HEK293 (cell line): Measurements from ENCODE around the gene GHRHR.

Experiments used
- CTCF ChIA-PET: fragments of 350-600 bp; formaldehyde crosslinking; extraction: SDS; loops from one replicate; lab custom pipeline; 2021; ENCODE audit warnings: antibody characterized with exemption; lab: Yijun Ruan, JAX
- POLR2A ChIA-PET: fragments of 300-600 bp; formaldehyde crosslinking; extraction: SDS; loops from one replicate; lab custom pipeline; 2020; ENCODE audit warnings: antibody characterized with exemption, inconsistent platforms; lab: Yijun Ruan, JAX
- H3K27ac ChIP-seq: fragments of 200-500 bp; sonication (Bioruptor generic); 2 replicates; pipeline ENCODE4 v1.5.1; 2014; ENCODE audit warnings: low read depth, low read length, control low read depth, inconsistent platforms; ENCODE audit errors: extremely low read depth
- H3K36me3 ChIP-seq, 2 experiments: fragments of 200-500 bp in 1 of 2; sonication (Bioruptor generic) in 1 of 2; 1 replicate in 1 of 2; 2 replicates in 1 of 2; pipeline ENCODE4 v1.5.1; 2014 to 2017; ENCODE audit warnings: inconsistent platforms in 2 of 2, low read length in 2 of 2; ENCODE audit not compliant: control insufficient read depth in 2 of 2, insufficient read depth in 1 of 2
- H3K4me1 ChIP-seq: fragments of 200-500 bp; sonication (Bioruptor generic); 2 replicates; pipeline ENCODE4 v1.5.1; 2014; ENCODE audit warnings: mild to moderate bottlenecking, low read length, inconsistent platforms; ENCODE audit not compliant: control insufficient read depth, insufficient read depth
- H3K4me3 ChIP-seq: 2 replicates; pipeline ENCODE4 v1.5.1; 2011; ENCODE audit warnings: low read depth, mild to moderate bottlenecking, control low read depth, low read length, moderate library complexity
- H3K9me3 ChIP-seq: fragments of 200-500 bp; sonication (Bioruptor generic); 2 replicates; pipeline ENCODE4 v1.5.1; 2014; ENCODE audit warnings: low read depth, low read length, inconsistent platforms; ENCODE audit not compliant: control insufficient read depth, insufficient read depth
- KLF16 ChIP-seq: fragments of 450-650 bp; formaldehyde crosslinking; IDR thresholded peaks from 2 replicates; pipeline ENCODE4 v1.5.1; 2017; ENCODE audit warnings: missing biosample characterization, missing genetic modification characterization
- MEIS1 ChIP-seq: sonication (generic); formaldehyde crosslinking; IDR thresholded peaks from 2 replicates; pipeline ENCODE4 v1.8.1; 2022; ENCODE audit warnings: missing genetic modification reagents, mild to moderate bottlenecking, borderline replicate concordance
- SALL2 ChIP-seq: fragments of 450-650 bp; formaldehyde crosslinking; IDR thresholded peaks from 2 replicates; pipeline ENCODE4 v1.5.0; 2017; ENCODE audit warnings: missing biosample characterization, mild to moderate bottlenecking, missing genetic modification characterization, borderline replicate concordance
- WT1 ChIP-seq: fragments of 450-650 bp; formaldehyde crosslinking; IDR thresholded peaks from 2 replicates; pipeline ENCODE4 v1.5.1; 2016; ENCODE audit warnings: missing biosample characterization, missing genetic modification characterization
- ZBTB1 ChIP-seq: fragments of 450-650 bp; formaldehyde crosslinking; IDR thresholded peaks from 2 replicates; pipeline ENCODE4 v1.5.1; 2016; ENCODE audit warnings: missing biosample characterization, missing genetic modification characterization
- ZBTB17 ChIP-seq: fragments of 450-650 bp; formaldehyde crosslinking; IDR thresholded peaks from 2 replicates; pipeline ENCODE4 v1.5.1; 2016; ENCODE audit warnings: missing biosample characterization, missing genetic modification characterization
- ZNF16 ChIP-seq: fragments of 450-650 bp; formaldehyde crosslinking; IDR thresholded peaks from 2 replicates; pipeline ENCODE4 v1.5.1; 2016; ENCODE audit warnings: low read depth, missing biosample characterization, missing genetic modification characterization
- ZNF169 ChIP-seq: fragments of 450-650 bp; formaldehyde crosslinking; IDR thresholded peaks from 2 replicates; pipeline ENCODE4 v1.5.1; 2016; ENCODE audit warnings: missing biosample characterization, missing genetic modification characterization
- ZNF19 ChIP-seq: fragments of 450-650 bp; formaldehyde crosslinking; IDR thresholded peaks from 2 replicates; pipeline ENCODE4; 2016; ENCODE audit warnings: missing biosample characterization, missing genetic modification characterization, low read depth
- ZNF214 ChIP-seq: fragments of 450-650 bp; formaldehyde crosslinking; IDR thresholded peaks from 2 replicates; pipeline ENCODE4 v1.5.1; 2017; ENCODE audit warnings: missing biosample characterization, mild to moderate bottlenecking, missing genetic modification characterization, borderline replicate concordance
- ZNF223 ChIP-seq: fragments of 450-650 bp; formaldehyde crosslinking; IDR thresholded peaks from 2 replicates; pipeline ENCODE4 v1.5.1; 2016; ENCODE audit warnings: missing biosample characterization, missing genetic modification characterization
- ZNF311 ChIP-seq: fragments of 450-650 bp; formaldehyde crosslinking; IDR thresholded peaks from 2 replicates; pipeline ENCODE4 v1.5.1; 2017; ENCODE audit warnings: missing biosample characterization, missing genetic modification characterization, borderline replicate concordance
- ZNF324 ChIP-seq: fragments of 450-650 bp; formaldehyde crosslinking; IDR thresholded peaks from 2 replicates; pipeline ENCODE4 v1.5.1; 2016; ENCODE audit warnings: missing biosample characterization, missing genetic modification characterization
- ZNF558 ChIP-seq: fragments of 450-650 bp; formaldehyde crosslinking; IDR thresholded peaks from 2 replicates; pipeline ENCODE4 v1.5.1; 2016; ENCODE audit warnings: missing biosample characterization, missing genetic modification characterization
- ZSCAN23 ChIP-seq: fragments of 450-650 bp; formaldehyde crosslinking; IDR thresholded peaks from 2 replicates; pipeline ENCODE4 v1.5.1; 2016; ENCODE audit warnings: missing biosample characterization, missing genetic modification characterization
- TF ChIP-seq, protein P1 (sequence below): fragments of 450-650 bp; formaldehyde crosslinking; IDR thresholded peaks from 2 replicates; pipeline ENCODE4 v1.5.1; 2016; ENCODE audit warnings: missing biosample characterization, missing genetic modification characterization
- TF ChIP-seq, protein P2 (sequence below): fragments of 450-650 bp; formaldehyde crosslinking; IDR thresholded peaks from 2 replicates; pipeline ENCODE4 v1.5.1; 2016; ENCODE audit warnings: missing biosample characterization, missing genetic modification characterization, borderline replicate concordance
- TF ChIP-seq, protein P3 (sequence below): fragments of 450-650 bp; formaldehyde crosslinking; IDR thresholded peaks from 2 replicates; pipeline ENCODE4 v1.5.1; 2016; ENCODE audit warnings: missing biosample characterization, missing genetic modification characterization
- TF ChIP-seq, protein P4 (sequence below): sonication (generic); formaldehyde crosslinking; IDR thresholded peaks from 2 replicates; pipeline ENCODE4 v1.8.1; 2022; ENCODE audit warnings: mild to moderate bottlenecking, moderate library complexity, missing genetic modification reagents
- TF ChIP-seq, protein P5 (sequence below): fragments of 450-650 bp; formaldehyde crosslinking; IDR thresholded peaks from 2 replicates; pipeline ENCODE4 v1.5.1; 2017; ENCODE audit warnings: missing biosample characterization, missing genetic modification characterization

The GHRHR gene

DNA sequence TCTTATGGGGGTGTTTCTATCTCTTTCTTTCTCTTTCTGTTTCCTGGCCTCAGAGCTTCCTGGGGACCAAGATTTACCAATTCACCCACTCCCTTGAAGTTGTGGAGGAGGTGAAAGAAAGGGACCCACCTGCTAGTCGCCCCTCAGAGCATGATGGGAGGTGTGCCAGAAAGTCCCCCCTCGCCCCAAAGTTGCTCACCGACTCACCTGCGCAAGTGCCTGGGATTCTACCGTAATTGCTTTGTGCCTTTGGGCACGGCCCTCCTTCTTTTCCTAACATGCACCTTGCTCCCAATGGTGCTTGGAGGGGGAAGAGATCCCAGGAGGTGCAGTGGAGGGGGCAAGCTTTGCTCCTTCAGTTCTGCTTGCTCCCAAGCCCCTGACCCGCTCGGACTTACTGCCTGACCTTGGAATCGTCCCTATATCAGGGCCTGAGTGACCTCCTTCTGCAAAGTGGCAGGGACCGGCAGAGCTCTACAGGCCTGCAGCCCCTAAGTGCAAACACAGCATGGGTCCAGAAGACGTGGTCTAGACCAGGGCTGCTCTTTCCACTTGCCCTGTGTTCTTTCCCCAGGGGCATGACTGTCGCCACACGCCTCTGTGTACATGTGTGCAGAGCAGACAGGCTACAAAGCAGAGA, 39.9 kb upstream of the GHRHR start:
- ChIA-PET CTCF (interaction anchor here (0.5 to 1.1 kb wide), 2 partner anchors 15 to 41 kb away, joined by 3 to 4 read pairs; no protein-coding TSS in a partner anchor), POLR2A (no interaction called here)
- Histone ChIP-seq H3K9me3 (no peaks in the 10 kb centered on the region), H3K36me3 (no peaks in the 10 kb centered on the region), H3K4me1 (no peaks in the 10 kb centered on the region), H3K4me3 (no peak overlapping the region), H3K27ac (no peak overlapping the region)
- TF ChIP-seq, protein P1, sequence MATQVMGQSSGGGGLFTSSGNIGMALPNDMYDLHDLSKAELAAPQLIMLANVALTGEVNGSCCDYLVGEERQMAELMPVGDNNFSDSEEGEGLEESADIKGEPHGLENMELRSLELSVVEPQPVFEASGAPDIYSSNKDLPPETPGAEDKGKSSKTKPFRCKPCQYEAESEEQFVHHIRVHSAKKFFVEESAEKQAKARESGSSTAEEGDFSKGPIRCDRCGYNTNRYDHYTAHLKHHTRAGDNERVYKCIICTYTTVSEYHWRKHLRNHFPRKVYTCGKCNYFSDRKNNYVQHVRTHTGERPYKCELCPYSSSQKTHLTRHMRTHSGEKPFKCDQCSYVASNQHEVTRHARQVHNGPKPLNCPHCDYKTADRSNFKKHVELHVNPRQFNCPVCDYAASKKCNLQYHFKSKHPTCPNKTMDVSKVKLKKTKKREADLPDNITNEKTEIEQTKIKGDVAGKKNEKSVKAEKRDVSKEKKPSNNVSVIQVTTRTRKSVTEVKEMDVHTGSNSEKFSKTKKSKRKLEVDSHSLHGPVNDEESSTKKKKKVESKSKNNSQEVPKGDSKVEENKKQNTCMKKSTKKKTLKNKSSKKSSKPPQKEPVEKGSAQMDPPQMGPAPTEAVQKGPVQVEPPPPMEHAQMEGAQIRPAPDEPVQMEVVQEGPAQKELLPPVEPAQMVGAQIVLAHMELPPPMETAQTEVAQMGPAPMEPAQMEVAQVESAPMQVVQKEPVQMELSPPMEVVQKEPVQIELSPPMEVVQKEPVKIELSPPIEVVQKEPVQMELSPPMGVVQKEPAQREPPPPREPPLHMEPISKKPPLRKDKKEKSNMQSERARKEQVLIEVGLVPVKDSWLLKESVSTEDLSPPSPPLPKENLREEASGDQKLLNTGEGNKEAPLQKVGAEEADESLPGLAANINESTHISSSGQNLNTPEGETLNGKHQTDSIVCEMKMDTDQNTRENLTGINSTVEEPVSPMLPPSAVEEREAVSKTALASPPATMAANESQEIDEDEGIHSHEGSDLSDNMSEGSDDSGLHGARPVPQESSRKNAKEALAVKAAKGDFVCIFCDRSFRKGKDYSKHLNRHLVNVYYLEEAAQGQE, result no peak
- TF ChIP-seq ZBTB17 (tag by site-specific recombination) (no peak), ZSCAN23 (tag by site-specific recombination) (no peak), ZBTB1 (tag by site-specific recombination) (no peak), MEIS1 (CRISPR knock-in tag) (no peak), ZNF19 (no peak)
- TF ChIP-seq, protein P2, sequence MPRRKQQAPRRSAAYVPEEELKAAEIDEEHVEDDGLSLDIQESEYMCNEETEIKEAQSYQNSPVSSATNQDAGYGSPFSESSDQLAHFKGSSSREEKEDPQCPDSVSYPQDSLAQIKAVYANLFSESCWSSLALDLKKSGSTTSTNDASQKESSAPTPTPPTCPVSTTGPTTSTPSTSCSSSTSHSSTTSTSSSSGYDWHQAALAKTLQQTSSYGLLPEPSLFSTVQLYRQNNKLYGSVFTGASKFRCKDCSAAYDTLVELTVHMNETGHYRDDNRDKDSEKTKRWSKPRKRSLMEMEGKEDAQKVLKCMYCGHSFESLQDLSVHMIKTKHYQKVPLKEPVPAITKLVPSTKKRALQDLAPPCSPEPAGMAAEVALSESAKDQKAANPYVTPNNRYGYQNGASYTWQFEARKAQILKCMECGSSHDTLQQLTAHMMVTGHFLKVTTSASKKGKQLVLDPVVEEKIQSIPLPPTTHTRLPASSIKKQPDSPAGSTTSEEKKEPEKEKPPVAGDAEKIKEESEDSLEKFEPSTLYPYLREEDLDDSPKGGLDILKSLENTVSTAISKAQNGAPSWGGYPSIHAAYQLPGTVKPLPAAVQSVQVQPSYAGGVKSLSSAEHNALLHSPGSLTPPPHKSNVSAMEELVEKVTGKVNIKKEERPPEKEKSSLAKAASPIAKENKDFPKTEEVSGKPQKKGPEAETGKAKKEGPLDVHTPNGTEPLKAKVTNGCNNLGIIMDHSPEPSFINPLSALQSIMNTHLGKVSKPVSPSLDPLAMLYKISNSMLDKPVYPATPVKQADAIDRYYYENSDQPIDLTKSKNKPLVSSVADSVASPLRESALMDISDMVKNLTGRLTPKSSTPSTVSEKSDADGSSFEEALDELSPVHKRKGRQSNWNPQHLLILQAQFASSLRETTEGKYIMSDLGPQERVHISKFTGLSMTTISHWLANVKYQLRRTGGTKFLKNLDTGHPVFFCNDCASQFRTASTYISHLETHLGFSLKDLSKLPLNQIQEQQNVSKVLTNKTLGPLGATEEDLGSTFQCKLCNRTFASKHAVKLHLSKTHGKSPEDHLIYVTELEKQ (tag by site-specific recombination), result no peak
- TF ChIP-seq, protein P3, sequence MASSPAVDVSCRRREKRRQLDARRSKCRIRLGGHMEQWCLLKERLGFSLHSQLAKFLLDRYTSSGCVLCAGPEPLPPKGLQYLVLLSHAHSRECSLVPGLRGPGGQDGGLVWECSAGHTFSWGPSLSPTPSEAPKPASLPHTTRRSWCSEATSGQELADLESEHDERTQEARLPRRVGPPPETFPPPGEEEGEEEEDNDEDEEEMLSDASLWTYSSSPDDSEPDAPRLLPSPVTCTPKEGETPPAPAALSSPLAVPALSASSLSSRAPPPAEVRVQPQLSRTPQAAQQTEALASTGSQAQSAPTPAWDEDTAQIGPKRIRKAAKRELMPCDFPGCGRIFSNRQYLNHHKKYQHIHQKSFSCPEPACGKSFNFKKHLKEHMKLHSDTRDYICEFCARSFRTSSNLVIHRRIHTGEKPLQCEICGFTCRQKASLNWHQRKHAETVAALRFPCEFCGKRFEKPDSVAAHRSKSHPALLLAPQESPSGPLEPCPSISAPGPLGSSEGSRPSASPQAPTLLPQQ, result no peak

DNA sequence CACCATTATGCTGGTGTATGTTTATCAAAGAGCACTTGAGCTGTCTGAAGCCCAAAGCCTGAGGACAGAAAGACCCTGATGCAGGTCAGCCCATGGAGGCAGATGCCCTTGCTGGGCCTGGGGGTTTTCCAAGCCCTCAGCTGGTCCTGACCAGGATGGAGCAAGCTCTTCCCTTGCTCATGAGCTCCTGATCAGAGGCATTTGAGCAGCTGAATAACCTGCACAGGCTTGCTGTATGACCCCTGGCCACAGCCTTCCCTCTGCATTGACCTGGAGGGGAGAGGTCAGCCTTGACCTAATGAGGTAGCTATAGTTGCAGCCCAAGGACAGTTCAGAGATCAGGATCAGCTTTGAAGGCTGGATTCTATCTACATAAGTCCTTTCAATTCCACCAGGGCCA, 39.1 kb upstream of the GHRHR start:
- H3K9me3 ChIP-seq, result no peaks in the 10 kb centered on the region
- no peaks in the 10 kb centered on the region for H3K4me1 ChIP-seq
- no peak overlapping the region for H3K4me3 ChIP-seq
- POLR2A ChIA-PET, result no interaction called here
- no peak overlapping the region for H3K27ac ChIP-seq
- no peaks in the 10 kb centered on the region for H3K36me3 ChIP-seq
- CTCF ChIA-PET, result interaction anchor here (1.1 kb wide), 1 partner anchor 15 kb away, joined by 4 read pairs; no protein-coding TSS in a partner anchor
- TF ChIP-seq ZNF169 (tag by site-specific recombination) (no peak), ZNF16 (tag by site-specific recombination) (no peak), KLF16 (tag by site-specific recombination) (no peak), ZNF214 (tag by site-specific recombination) (no peak), SALL2 (tag by site-specific recombination) (no peak), ZNF311 (tag by site-specific recombination) (no peak), ZNF223 (tag by site-specific recombination) (no peak), ZNF324 (no peak), ZNF558 (tag by site-specific recombination) (no peak), WT1 (tag by site-specific recombination) (no peak)
- TF ChIP-seq, protein P4, sequence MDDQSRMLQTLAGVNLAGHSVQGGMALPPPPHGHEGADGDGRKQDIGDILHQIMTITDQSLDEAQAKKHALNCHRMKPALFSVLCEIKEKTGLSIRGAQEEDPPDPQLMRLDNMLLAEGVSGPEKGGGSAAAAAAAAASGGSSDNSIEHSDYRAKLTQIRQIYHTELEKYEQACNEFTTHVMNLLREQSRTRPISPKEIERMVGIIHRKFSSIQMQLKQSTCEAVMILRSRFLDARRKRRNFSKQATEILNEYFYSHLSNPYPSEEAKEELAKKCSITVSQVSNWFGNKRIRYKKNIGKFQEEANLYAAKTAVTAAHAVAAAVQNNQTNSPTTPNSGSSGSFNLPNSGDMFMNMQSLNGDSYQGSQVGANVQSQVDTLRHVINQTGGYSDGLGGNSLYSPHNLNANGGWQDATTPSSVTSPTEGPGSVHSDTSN (CRISPR knock-in tag), result no peak
- TF ChIP-seq, protein P5, sequence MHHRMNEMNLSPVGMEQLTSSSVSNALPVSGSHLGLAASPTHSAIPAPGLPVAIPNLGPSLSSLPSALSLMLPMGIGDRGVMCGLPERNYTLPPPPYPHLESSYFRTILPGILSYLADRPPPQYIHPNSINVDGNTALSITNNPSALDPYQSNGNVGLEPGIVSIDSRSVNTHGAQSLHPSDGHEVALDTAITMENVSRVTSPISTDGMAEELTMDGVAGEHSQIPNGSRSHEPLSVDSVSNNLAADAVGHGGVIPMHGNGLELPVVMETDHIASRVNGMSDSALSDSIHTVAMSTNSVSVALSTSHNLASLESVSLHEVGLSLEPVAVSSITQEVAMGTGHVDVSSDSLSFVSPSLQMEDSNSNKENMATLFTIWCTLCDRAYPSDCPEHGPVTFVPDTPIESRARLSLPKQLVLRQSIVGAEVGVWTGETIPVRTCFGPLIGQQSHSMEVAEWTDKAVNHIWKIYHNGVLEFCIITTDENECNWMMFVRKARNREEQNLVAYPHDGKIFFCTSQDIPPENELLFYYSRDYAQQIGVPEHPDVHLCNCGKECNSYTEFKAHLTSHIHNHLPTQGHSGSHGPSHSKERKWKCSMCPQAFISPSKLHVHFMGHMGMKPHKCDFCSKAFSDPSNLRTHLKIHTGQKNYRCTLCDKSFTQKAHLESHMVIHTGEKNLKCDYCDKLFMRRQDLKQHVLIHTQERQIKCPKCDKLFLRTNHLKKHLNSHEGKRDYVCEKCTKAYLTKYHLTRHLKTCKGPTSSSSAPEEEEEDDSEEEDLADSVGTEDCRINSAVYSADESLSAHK (tag by site-specific recombination), result no peak
